HG02678 (cell line): Measurements from ENCODE around the gene CCR7.

Source experiments
- ATAC-seq: cut with Tn5 transposase; IDR thresholded peaks from one replicate; pipeline ENCODE4 v1.9.1; 2021; ENCODE audit warnings: mild to moderate bottlenecking, moderate library complexity; ENCODE audit not compliant: unreplicated experiment

CCR7 gene

GRCh38 chr17:40564883-40565768, at the start of gene CCR7:
TSS of gene CCR7 (minus strand) at chr17:40565472. CDS start at chr17:40565409, 63 bp downstream.
- ATAC-seq: no peak

GRCh38 chr17:40614431-40615067, 49.3 kb upstream of the CCR7 start:
- no peak for ATAC-seq

- no peak for ATAC-seq
Measured at GRCh38 chr17:40613467-40614154, 48.3 kb upstream of the CCR7 start.

GRCh38 chr17:40612599-40613244, 47.5 kb upstream of the CCR7 start:
- ATAC-seq: no peak

- no peak for ATAC-seq
Measured at GRCh38 chr17:40611840-40612474, 46.7 kb upstream of the CCR7 start.

GRCh38 chr17:40610359-40610758, 45.1 kb upstream of the CCR7 start:
- ATAC-seq: no peak

- no peak for ATAC-seq
Measured at GRCh38 chr17:40608061-40608581, 42.8 kb upstream of the CCR7 start.

- no peak for ATAC-seq
Measured at GRCh38 chr17:40607641-40608040, 42.4 kb upstream of the CCR7 start.

GRCh38 chr17:40606548-40607353, 41.5 kb upstream of the CCR7 start:
- no peak for ATAC-seq

- ATAC-seq: no peak
Measured at GRCh38 chr17:40605306-40605705, 40.0 kb upstream of the CCR7 start.

- ATAC-seq: no peak
Measured at GRCh38 chr17:40604327-40605080, 39.2 kb upstream of the CCR7 start.

- ATAC-seq: no peak
Measured at GRCh38 chr17:40602445-40603443, 37.5 kb upstream of the CCR7 start.

GRCh38 chr17:40600486-40601046, 35.3 kb upstream of the CCR7 start:
- ATAC-seq: no peak

GRCh38 chr17:40599468-40599763, 34.1 kb upstream of the CCR7 start:
- ATAC-seq: no peak

- ATAC-seq: peak; percentile 54
Measured at GRCh38 chr17:40598619-40599467, 33.6 kb upstream of the CCR7 start.

GRCh38 chr17:40598301-40598618, 33.0 kb upstream of the CCR7 start:
- no peak for ATAC-seq
